Measurements from ENCODE around the gene SHCBP1. TPM values are rescaled to one million over a fixed set of nuclear protein-coding genes. Genes with fewer than 3 reads are reported as not detected.

The SHCBP1 gene
- total and polyA plus RNA-seq, 2 donors (not counting 1 experiment from before 2014, with no cell fraction given): 1.1 to 1.7 TPM

- TF ChIP-seq CTCF (IDR thresholded peaks at IDR 0.05): no peak
- no peak for TF ChIP-seq EZH2 (IDR thresholded peaks at IDR 0.05; ENCODE audit: borderline replicate concordance, insufficient read depth, low read depth, low read length, poor library complexity, severe bottlenecking)
- no peak overlapping the region for H3K4me2 ChIP-seq (replicated peaks; ENCODE audit: low read depth, low read length, poor library complexity, severe bottlenecking)
- H3K9me3 ChIP-seq (ENCODE audit: control extremely low read depth in 1 of 3, control insufficient read depth in 2 of 3, insufficient read depth in 1 of 3, low read length in 2 of 3): no peaks in the 10 kb centered on the region
- intact Hi-C loops (cut with micrococcal nuclease): no loop called here
- no peak overlapping the region for H3K4me3 ChIP-seq (ENCODE audit: control extremely low read depth in 1 of 5, extremely low read depth in 1 of 5, insufficient read depth in 1 of 5, low read depth in 2 of 5, low read length in 4 of 5)
- 100% methylated on average over 1 of the region's 5 CpGs for WGBS (ENCODE audit: insufficient coverage)
- H3K4me1 ChIP-seq (ENCODE audit: control insufficient read depth in 2 of 2, insufficient read depth in 2 of 2, low read length in 2 of 2): no peaks in the 10 kb centered on the region
- Mint-ChIP-seq H3K4me3 (no peak overlapping the region), H3K27ac (no peak overlapping the region), H3K27me3 (no peaks in the 10 kb centered on the region), H3K4me1 (peaks cover 3% of the 10 kb centered on the region), H3K9me3 (ENCODE audit: insufficient read depth) (no peaks in the 10 kb centered on the region)
- H3K9ac ChIP-seq (ENCODE audit: low read length): no peak overlapping the region
- no peak overlapping the region for H2AFZ ChIP-seq (ENCODE audit: insufficient read depth, low read depth, low read length, poor library complexity, severe bottlenecking)
- no peaks in the 10 kb centered on the region for H3K79me2 ChIP-seq (ENCODE audit: control insufficient read depth, insufficient read depth, low read length)
- DNase-seq: no peak
- no peaks in the 10 kb centered on the region for H3K36me3 ChIP-seq (replicated peaks in 1 of 2; ENCODE audit: control extremely low read depth in 1 of 2, control insufficient read depth in 1 of 2, extremely low read depth in 1 of 2, insufficient read depth in 2 of 2, low read length in 1 of 2)
- no peaks in the 10 kb centered on the region for H3K27me3 ChIP-seq (replicated peaks in 1 of 4; ENCODE audit: control extremely low read depth in 1 of 4, control insufficient read depth in 3 of 4, insufficient read depth in 4 of 4, low read length in 3 of 4)
- ChIA-PET POLR2A (interaction anchor here (0.7 kb wide), 1 partner anchor 79 kb away, joined by 3 read pairs; no protein-coding TSS in a partner anchor), CTCF (interaction anchor here (0.8 to 5.1 kb wide), 4 partner anchors 11 to 86 kb away, joined by 3 to 92 read pairs (median 9); no protein-coding TSS in a partner anchor)
- H3K27ac ChIP-seq (ENCODE audit: low read length in 2 of 2): no peak overlapping the region
- ATAC-seq (ENCODE audit: low read depth): no peak
- H4K20me1 ChIP-seq (ENCODE audit: control insufficient read depth, insufficient read depth, low read length, poor library complexity, severe bottlenecking): no peaks in the 10 kb centered on the region
These were observed 14.9 kb downstream of the SHCBP1 start for GRCh38 chr16:46606231-46606630.

GRCh38 chr16:46591257-46591656, 29.9 kb downstream of the SHCBP1 start:
- no peak for DNase-seq
- H3K4me1 Mint-ChIP-seq: no peaks in the 10 kb centered on the region
- Histone ChIP-seq H3K9me3 (ENCODE audit: control extremely low read depth in 1 of 3, control insufficient read depth in 2 of 3, insufficient read depth in 1 of 3, low read length in 2 of 3) (peaks cover 0 to 6% (median 2%) of the 10 kb centered on the region in 3 donors), H3K4me2 (replicated peaks; ENCODE audit: low read depth, low read length, poor library complexity, severe bottlenecking) (no peak overlapping the region), H3K27me3 (replicated peaks in 1 of 4; ENCODE audit: control extremely low read depth in 1 of 4, control insufficient read depth in 3 of 4, insufficient read depth in 4 of 4, low read length in 3 of 4) (no peaks in the 10 kb centered on the region), H3K27ac (ENCODE audit: low read length in 2 of 2) (no peak overlapping the region), H2AFZ (ENCODE audit: insufficient read depth, low read depth, low read length, poor library complexity, severe bottlenecking) (no peak overlapping the region), H3K9ac (ENCODE audit: low read length) (no peak overlapping the region), H3K4me3 (ENCODE audit: control extremely low read depth in 1 of 5, extremely low read depth in 1 of 5, insufficient read depth in 1 of 5, low read depth in 2 of 5, low read length in 4 of 5) (no peak overlapping the region), H3K36me3 (replicated peaks in 1 of 2; ENCODE audit: control extremely low read depth in 1 of 2, control insufficient read depth in 1 of 2, extremely low read depth in 1 of 2, insufficient read depth in 2 of 2, low read length in 1 of 2) (peaks cover 0 to 2% of the 10 kb centered on the region in 2 experiments), H3K4me1 (ENCODE audit: control insufficient read depth in 2 of 2, insufficient read depth in 2 of 2, low read length in 2 of 2) (no peaks in the 10 kb centered on the region), H3K79me2 (ENCODE audit: control insufficient read depth, insufficient read depth, low read length) (no peaks in the 10 kb centered on the region), H4K20me1 (ENCODE audit: control insufficient read depth, insufficient read depth, low read length, poor library complexity, severe bottlenecking) (no peaks in the 10 kb centered on the region)
- no peak overlapping the region for H3K4me3 Mint-ChIP-seq
- H3K27ac Mint-ChIP-seq: no peak overlapping the region
- ChIA-PET POLR2A (no interaction called here), CTCF (no interaction called here)
- H3K27me3 Mint-ChIP-seq: no peaks in the 10 kb centered on the region
- H3K9me3 Mint-ChIP-seq (ENCODE audit: insufficient read depth): peaks cover 2% of the 10 kb centered on the region
- WGBS (ENCODE audit: insufficient coverage): no CpG with 5 or more reads among the region's 1 CpG
- TF ChIP-seq CTCF (IDR thresholded peaks at IDR 0.05): no peak
- TF ChIP-seq EZH2 (IDR thresholded peaks at IDR 0.05; ENCODE audit: borderline replicate concordance, insufficient read depth, low read depth, low read length, poor library complexity, severe bottlenecking): no peak
- intact Hi-C loops (cut with micrococcal nuclease): no loop called here
- no peak for ATAC-seq (ENCODE audit: low read depth)
